A549 (cell line): Measurements from ENCODE around the gene TSPAN8. TPM values are rescaled to one million over a fixed set of nuclear protein-coding genes. Genes with fewer than 3 reads are reported as not detected.

Source experiments
- polyA plus RNA-seq, 4 experiments: library from polyadenylated mRNA; depleted of rRNA in 3 of 4; stranded (reverse); fragments of >200 nt; fragmentation: RNase III in 1 of 4; extraction: RNeasy Plus Mini Kit Qiagen cat#74134 plus additional on column Dnase treatment in 1 of 4; gene quantifications; 2 replicates in 3 of 4; 3 replicates in 1 of 4; pipeline ENCODE4 v1.2.3, GENCODE V29; 2011 to 2017

The TSPAN8 gene
- polyA plus RNA-seq, 2 of the 4 experiments (the other 2 are of a cell fraction), result 0.16 TPM; not detected in 1

Other genes starting within 250 kb of the TSPAN8 start
- gene PTPRR, start 237.3 kb downstream of the TSPAN8 start, polyA plus RNA-seq (2011; rRNA removed), result 0.13 and 0.15 TPM in 2 replicates
- 0.08 to 0.15 TPM in 2 of 3 replicates, not detected in the other for gene PTPRR, start 237.3 kb downstream of the TSPAN8 start, polyA plus RNA-seq (2017; fragmentation: RNase III; extraction: RNeasy Plus Mini Kit Qiagen cat#74134 plus additional on column Dnase treatment)